ENCODE results near the gene GPATCH8. TPM values are rescaled to one million over a fixed set of nuclear protein-coding genes. Genes with fewer than 3 reads are reported as not detected.

Gene GPATCH8
- total and polyA plus RNA-seq, 2 of the 8 experiments (the other 6 are each of a cell fraction or from before 2014, with no cell fraction given), result 20.5 to 58.1 TPM

- TF ChIP-seq RNF2 (IDR thresholded peaks at IDR 0.05; ENCODE audit: borderline replicate concordance, low read depth, low read length, missing control alignments, poor library complexity, severe bottlenecking) (no peak), JUND (IDR thresholded peaks at IDR 0.05; ENCODE audit: low read length) (no peak), EP300 (IDR thresholded peaks at IDR 0.05; ENCODE audit: borderline replicate concordance in 1 of 2, low read depth in 2 of 2, low read length in 2 of 2) (no peak), MAX (IDR thresholded peaks at IDR 0.05) (0 out of 2 replicates have a peak, but pooled peaks have one; percentile 18), USF2 (IDR thresholded peaks at IDR 0.05; ENCODE audit: low read length) (no peak), ATF2 (IDR thresholded peaks at IDR 0.05; ENCODE audit: low read length) (no peak), NRF1 (IDR thresholded peaks at IDR 0.05; ENCODE audit: low read depth, low read length) (no peak), ASH2L (IDR thresholded peaks at IDR 0.05; ENCODE audit: low read length) (no peak), CHD2 (IDR thresholded peaks at IDR 0.05; ENCODE audit: low read length) (no peak), CBX5 (IDR thresholded peaks at IDR 0.05; ENCODE audit: low read depth, low read length) (no peak), PHF8 (conservative IDR thresholded peaks at IDR 0.05; ENCODE audit: low read depth, low read length) (no peak), TAF7 (optimal IDR thresholded peaks at IDR 0.05; ENCODE audit: borderline replicate concordance, low read depth, low read length) (no peak), POU5F1 (IDR thresholded peaks at IDR 0.05; ENCODE audit: low read depth, low read length) (no peak), HDAC6 (IDR thresholded peaks at IDR 0.05; ENCODE audit: low read depth, low read length) (no peak)
- TF ChIP-seq, protein P1, sequence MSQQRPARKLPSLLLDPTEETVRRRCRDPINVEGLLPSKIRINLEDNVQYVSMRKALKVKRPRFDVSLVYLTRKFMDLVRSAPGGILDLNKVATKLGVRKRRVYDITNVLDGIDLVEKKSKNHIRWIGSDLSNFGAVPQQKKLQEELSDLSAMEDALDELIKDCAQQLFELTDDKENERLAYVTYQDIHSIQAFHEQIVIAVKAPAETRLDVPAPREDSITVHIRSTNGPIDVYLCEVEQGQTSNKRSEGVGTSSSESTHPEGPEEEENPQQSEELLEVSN (IDR thresholded peaks at IDR 0.05), result no peak
- TF ChIP-seq, protein P2, sequence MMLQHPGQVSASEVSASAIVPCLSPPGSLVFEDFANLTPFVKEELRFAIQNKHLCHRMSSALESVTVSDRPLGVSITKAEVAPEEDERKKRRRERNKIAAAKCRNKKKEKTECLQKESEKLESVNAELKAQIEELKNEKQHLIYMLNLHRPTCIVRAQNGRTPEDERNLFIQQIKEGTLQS (IDR thresholded peaks at IDR 0.05; ENCODE audit: insufficient read depth, low read depth, low read length), result no peak
Measured at GRCh38 chr17:44350733-44351226, 152.4 kb downstream of the GPATCH8 start (continued).

Measured in H1 (cell line).